A673 (cell line): ENCODE data around the gene FKBP1A. TPM values are rescaled to one million over a fixed set of nuclear protein-coding genes. Genes with fewer than 3 reads are reported as not detected.

Experiments
- BruUV-seq: library from RNA; stranded (reverse); fragments of 400-500 nt; replicated peaks from 2 replicates; lab custom pipeline; 2021; lab: Mats Ljungman, UMichigan
- CTCF ChIA-PET: fragments of 300-600 bp; sonication (Branson Sonifier 250); formaldehyde crosslinking; loops from one replicate; lab custom pipeline; 2022; ENCODE audit warnings: antibody characterized with exemption; lab: Charles Lee
- POLR2A ChIA-PET: fragments of 300-600 bp; sonication (Branson Sonifier 250); formaldehyde crosslinking; loops from one replicate; lab custom pipeline; 2022; ENCODE audit warnings: antibody characterized with exemption; ENCODE audit not compliant: low non-redundant PET; lab: Charles Lee
- DNase-seq: peaks from one replicate; pipeline ENCODE4 v3.0.0-alpha.2; 2015; ENCODE audit warnings: low spot score
- H3K27ac ChIP-seq: fragments of 200-600 bp; sonication (generic); 2 replicates; pipeline ENCODE4 v1.5.1; 2016; ENCODE audit warnings: mixed run types, low read depth, mild to moderate bottlenecking, mixed read lengths, antibody characterized with exemption, low read length; ENCODE audit not compliant: poor library complexity, severe bottlenecking
- H3K27me3 ChIP-seq: fragments of 200-600 bp; sonication (generic); replicated peaks from 2 replicates; pipeline ENCODE4 v1.6.1; 2017; ENCODE audit warnings: mixed run types, low read depth, mild to moderate bottlenecking, mixed read lengths, antibody characterized with exemption, low read length; ENCODE audit not compliant: insufficient read depth, poor library complexity
- H3K36me3 ChIP-seq: fragments of 200-600 bp; sonication (generic); 2 replicates; pipeline ENCODE4 v1.6.1; 2016; ENCODE audit warnings: mixed run types, mild to moderate bottlenecking, mixed read lengths, antibody characterized with exemption, low read length; ENCODE audit not compliant: insufficient read depth, poor library complexity, severe bottlenecking
- H3K4me1 ChIP-seq: fragments of 200-600 bp; sonication (generic); 2 replicates; pipeline ENCODE4 v1.6.1; 2017; ENCODE audit warnings: mixed run types, mild to moderate bottlenecking, mixed read lengths, antibody characterized with exemption, low read length; ENCODE audit not compliant: insufficient read depth, poor library complexity, severe bottlenecking
- H3K4me3 ChIP-seq: fragments of 200-600 bp; sonication (generic); 2 replicates; pipeline ENCODE4 v1.5.1; 2016; ENCODE audit warnings: low read depth, mixed run types, mild to moderate bottlenecking, mixed read lengths, low read length; ENCODE audit not compliant: poor library complexity, severe bottlenecking
- H3K9me3 ChIP-seq: fragments of 200-600 bp; sonication (generic); 2 replicates; pipeline ENCODE4 v1.6.1; 2016; ENCODE audit warnings: mixed run types, low read depth, mild to moderate bottlenecking, mixed read lengths, antibody characterized with exemption, low read length; ENCODE audit not compliant: poor library complexity, severe bottlenecking
- CTCF ChIP-seq: fragments of 300-800, 200-600 bp; sonication (generic); conservative IDR thresholded peaks from 2 replicates; pipeline ENCODE4 v1.5.1; 2017; ENCODE audit warnings: low read depth, mild to moderate bottlenecking, antibody characterized with exemption, low read length, moderate library complexity, mixed read lengths
- EZH2 ChIP-seq: fragments of 200-600 bp; sonication (generic); IDR thresholded peaks from 2 replicates; pipeline ENCODE4 v1.6.1; 2017; ENCODE audit warnings: borderline replicate concordance, low read depth, mild to moderate bottlenecking, mixed read lengths, antibody characterized with exemption, low read length; ENCODE audit not compliant: poor library complexity, severe bottlenecking
- intact Hi-C: fragments of 100-400 bp; cut with micrococcal nuclease; formaldehyde crosslinking; loops from one replicate; pipeline ENCODE4 v1.10.0; 2022; ENCODE audit not compliant: unreplicated experiment
- total RNA-seq: library from RNA; stranded (reverse); gene quantifications from 2 replicates; pipeline ENCODE4 v1.2.3, GENCODE V29; 2021

The FKBP1A gene
- total RNA-seq, 1 experiment from 2014 or later = 264 TPM

DNA sequence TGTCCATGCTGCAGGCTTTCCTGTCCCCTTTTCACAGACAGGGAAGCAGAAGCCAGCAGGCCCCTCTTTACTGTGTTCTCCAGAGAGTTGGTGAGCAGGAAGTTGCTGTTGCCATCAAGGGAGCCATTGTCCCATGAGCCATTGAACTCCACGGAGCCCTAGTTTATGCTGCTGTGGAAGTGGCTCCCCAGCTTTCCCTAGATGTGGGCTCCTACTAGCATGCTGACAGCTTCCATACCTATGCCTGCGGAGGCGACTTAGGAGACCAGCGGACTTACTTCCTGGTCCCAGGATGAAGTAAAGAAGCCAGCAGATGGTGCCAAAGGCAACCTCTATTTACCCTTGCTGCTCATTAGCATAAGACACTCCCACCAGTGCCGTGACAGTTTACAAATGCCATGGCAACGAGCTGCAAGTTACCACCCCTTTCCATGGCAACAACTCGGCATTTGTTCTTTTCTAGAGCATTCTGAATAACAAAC, 30.8 kb upstream of the FKBP1A start:
- H3K9me3 ChIP-seq = no peaks in the 10 kb centered on the region
- H3K4me1 ChIP-seq = peaks cover 26% of the 10 kb centered on the region
- no peak overlapping the region for H3K27ac ChIP-seq
- TF ChIP-seq CTCF = peak; percentile 64
- TF ChIP-seq EZH2 = no peak
- H3K36me3 ChIP-seq = no peaks in the 10 kb centered on the region
- POLR2A ChIA-PET = no interaction called here
- no peak overlapping the region for H3K4me3 ChIP-seq
- CTCF ChIA-PET = interaction anchor here (0.6 to 1.3 kb wide), 4 partner anchors 13 to 80 kb away, joined by 3 to 8 read pairs (median 4); no protein-coding TSS in a partner anchor
- no TSS peak for BruUV-seq
- no peaks in the 10 kb centered on the region for H3K27me3 ChIP-seq
- peak; percentile 93 for DNase-seq
- intact Hi-C loops = loop anchor here (5.0 kb wide), 1 partner anchor 79 kb away; no protein-coding TSS in a partner anchor

DNA sequence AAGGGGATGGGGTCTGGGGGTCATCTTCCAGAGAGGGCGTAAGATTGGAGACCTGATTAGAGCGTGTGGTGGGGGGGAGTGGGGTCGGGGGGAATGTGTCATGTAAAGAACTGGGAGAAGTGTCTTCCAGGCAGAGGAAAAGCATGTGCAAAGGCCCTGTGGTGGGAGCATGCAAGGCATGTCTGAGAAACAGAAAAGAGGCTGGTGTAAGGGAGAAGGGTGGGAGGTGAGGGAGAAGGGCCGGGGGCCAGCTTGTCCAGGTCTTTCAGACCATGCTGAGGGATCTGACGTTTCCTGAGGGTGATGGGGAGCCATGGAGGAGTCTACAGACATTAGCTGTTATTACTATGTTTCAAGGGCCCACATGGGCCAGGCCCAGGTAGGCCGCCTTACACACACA, 30.4 kb upstream of the FKBP1A start:
- CTCF ChIA-PET = interaction anchor here (0.6 to 1.3 kb wide), 4 partner anchors 14 to 80 kb away, joined by 3 to 8 read pairs (median 4); no protein-coding TSS in a partner anchor
- intact Hi-C loops = loop anchor here (5.0 kb wide), 1 partner anchor 79 kb away; no protein-coding TSS in a partner anchor
- H3K36me3 ChIP-seq = no peaks in the 10 kb centered on the region
- POLR2A ChIA-PET = no interaction called here
- DNase-seq = no peak
- H3K4me3 ChIP-seq = no peak overlapping the region
- H3K9me3 ChIP-seq = no peaks in the 10 kb centered on the region
- TF ChIP-seq EZH2 (no peak), CTCF (no peak)
- no peaks in the 10 kb centered on the region for H3K27me3 ChIP-seq
- H3K27ac ChIP-seq = no peak overlapping the region
- BruUV-seq = no TSS peak
- peaks cover 25% of the 10 kb centered on the region for H3K4me1 ChIP-seq

DNA sequence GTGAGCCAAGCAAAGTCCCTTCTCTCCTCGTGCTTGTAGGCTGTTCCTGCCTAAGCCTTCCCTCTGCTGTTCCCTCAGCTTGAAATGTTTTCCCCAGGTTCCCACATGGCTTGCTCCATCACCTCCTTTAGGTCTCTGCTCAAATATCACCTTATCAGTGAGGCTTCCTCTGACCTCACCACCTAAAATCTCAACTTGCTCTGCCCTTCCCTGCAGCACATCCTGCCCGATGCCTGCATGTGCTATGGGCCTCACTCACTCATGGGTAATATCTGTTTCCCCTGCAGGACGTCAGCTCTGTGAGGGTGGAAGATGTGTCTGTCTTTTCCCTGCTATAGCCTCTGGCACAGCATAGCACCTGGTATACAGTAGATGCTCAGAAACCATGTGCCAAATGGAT, 29.9 kb upstream of the FKBP1A start:
- POLR2A ChIA-PET = no interaction called here
- Histone ChIP-seq H3K9me3 (no peaks in the 10 kb centered on the region), H3K27me3 (no peaks in the 10 kb centered on the region), H3K36me3 (no peaks in the 10 kb centered on the region), H3K4me3 (no peak overlapping the region), H3K27ac (no peak overlapping the region), H3K4me1 (peaks cover 21% of the 10 kb centered on the region)
- TF ChIP-seq EZH2 (no peak), CTCF (no peak)
- BruUV-seq = no TSS peak
- intact Hi-C loops = loop anchor here (5.0 kb wide), 1 partner anchor 80 kb away; no protein-coding TSS in a partner anchor
- DNase-seq = no peak
- CTCF ChIA-PET = no interaction called here
